GM21576 (cell line): ENCODE data around the gene CSF3R.
"Not testable (repeated sequence)": the region's sequence is repeated elsewhere in the genome, so short reads cannot be mapped to it uniquely, and the experiment has no call there.

ENCODE experiments used
- ATAC-seq: cut with Tn5 transposase; IDR thresholded peaks from one replicate; pipeline ENCODE4 v1.9.1; 2021; ENCODE audit warnings: mild to moderate bottlenecking, moderate library complexity; ENCODE audit not compliant: unreplicated experiment

The CSF3R gene

DNA sequence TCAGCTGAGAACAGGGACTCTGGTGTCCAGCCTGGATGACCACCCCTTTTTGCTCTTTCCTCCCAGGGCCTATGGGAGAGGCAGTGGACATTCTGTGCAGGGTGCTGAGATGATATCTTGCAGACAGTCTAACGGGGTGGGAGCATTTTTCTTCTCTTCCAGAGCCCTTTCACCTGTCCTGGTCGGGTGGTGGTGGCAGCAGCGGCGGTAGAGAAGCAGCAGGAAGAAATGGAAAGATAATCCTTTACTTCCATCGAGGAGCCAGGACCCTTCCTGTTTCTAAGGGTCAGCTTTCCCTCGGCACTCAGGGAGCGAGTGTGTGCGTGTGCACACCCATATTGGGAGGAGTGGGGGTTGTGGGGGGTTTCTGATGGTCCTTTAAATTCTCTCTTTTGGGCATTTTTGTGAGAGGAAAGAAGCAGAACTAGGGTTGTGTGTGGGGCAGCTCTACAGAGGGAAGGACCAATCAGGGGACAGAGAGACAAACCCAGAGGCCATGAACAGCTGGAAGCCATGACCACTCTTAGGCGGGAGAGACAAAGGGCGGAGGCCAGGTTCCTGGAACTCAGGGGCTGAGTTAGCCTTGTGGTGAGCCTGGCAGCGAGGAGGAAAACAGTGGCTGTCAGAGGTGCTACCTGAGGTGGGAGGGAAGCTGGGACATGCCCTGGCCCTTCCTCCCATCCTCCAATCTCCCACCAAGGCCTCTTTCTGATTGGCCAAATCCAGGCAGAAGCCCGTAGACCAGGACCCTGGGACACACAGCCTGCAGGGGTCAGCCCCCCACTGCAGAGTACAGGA, 31.2 kb upstream of the CSF3R start:
- no peak for ATAC-seq

DNA sequence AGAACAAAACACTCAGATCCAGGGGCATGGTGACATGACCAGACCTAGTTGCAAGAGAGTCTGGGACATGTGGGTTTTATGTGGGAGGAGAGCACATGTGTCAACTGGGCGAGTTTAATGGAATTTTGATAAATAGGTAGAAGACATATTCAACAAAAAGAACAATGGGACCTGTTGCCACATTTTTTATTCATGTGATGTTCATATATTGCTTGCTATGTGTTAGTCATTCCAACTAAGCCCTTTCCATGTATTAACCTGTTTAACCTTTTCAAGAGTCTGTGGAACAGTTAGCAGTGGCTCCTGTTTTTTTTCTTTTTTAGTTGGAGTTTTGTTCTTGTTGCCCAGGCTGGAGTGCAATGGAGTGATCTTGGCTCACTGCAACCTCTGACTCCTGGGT, 30.1 kb upstream of the CSF3R start:
- no peak for ATAC-seq

DNA sequence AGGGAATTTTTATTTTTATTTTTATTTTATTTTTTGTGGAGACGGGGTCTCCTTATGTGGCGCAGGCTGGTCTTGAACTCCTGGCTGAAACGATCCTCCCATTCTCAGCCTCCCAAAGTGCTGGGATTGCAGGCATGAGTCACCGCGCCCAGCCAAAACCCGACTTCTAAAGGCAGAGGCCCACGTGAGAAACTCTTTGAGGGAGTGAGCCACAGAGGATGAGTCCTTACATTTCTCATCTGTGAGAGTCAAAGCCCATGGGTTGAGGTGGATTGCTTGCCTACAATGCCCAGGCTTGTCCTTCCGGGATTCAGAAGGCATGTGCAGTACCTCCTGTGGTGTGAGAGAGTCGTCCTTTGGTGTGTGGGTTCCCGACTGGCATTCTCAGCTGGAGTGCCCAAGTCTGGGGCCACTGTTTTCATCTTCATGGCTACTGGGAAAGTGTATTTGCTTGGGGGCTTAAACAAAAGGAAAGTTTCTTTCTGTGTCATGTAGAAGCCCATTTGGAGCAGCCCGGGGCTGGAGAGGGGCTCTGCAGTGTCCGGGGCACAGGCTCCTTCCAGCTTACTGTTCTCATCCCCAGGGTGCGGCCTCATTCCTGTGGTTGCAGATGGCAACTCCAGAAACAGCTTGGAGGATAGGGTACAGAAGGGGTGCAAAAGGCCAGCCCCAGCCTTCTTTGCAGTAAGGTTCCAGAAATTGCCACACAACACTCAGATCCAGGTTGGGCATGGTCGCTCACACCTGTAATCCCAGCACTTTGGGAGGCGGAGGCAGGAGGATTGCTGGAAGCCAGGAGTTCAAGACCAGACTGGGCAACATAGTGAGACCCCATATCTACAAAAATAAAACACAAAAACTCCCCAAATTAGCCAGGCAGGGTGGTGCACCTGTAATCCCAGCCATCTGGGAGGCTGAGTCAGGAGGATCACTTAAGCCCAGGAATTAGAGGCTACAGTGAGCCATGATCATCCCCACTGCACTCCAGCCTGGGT, 29.4 kb upstream of the CSF3R start:
- no peak for ATAC-seq

DNA sequence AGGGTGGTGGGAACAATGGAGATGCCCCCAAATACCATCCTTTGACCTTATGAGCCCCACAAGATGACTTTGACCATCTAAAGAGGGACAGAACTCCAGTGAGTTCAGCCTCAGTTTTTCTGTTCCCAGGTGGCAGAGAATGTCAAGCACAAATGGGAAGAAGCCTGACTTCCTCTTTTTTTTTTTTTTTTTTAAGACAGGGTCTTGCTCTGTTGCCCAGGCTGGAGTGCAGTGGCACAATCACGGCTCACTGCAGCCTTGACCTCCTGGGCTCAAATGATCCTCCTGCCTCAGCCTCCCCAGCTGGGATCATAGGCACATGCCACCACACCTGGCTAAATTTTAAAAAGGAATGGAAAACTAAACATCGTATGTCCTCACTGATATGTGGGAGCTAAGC, 28.5 kb upstream of the CSF3R start:
- not testable (repeated sequence) for ATAC-seq

DNA sequence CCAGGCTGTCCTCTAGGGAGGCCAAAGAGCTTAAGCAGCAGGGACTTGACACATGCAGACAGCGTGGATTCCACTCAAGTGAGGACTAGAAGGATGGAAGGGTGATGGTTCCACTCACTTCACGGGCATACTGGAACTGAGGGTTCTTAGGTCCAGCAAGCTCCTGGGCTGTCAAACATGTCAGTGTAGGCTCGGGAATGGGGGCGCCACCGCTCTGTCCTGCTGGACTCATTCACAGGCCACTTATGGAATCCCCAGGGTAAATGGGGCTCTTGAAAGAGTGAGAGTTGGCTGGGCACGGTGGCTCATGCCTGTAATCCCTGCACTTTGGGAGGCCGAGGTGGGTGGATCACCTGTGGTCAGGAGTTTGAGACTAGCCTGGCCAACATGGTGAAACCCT, 27.7 kb upstream of the CSF3R start:
- ATAC-seq = no peak

DNA sequence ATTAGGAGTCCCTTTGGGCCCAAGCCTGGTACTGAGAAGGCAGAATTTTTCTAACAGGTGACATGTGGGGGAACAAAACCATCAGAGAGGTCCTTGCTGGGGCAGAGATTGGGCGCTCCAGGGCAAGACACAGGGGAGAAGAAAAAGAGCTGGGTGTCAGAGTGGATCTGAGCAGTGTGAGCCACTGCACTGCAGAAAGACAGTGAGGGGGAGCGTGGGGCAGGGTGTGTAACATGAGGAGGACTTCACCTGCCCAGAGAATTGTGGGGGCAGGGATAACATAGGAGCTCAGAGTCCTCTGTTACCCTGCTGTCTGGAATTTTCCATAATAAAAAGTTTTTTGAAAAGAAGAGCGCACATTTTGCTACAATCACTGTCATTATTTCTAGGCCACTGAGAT, 25.5 kb upstream of the CSF3R start:
- ATAC-seq = no peak

DNA sequence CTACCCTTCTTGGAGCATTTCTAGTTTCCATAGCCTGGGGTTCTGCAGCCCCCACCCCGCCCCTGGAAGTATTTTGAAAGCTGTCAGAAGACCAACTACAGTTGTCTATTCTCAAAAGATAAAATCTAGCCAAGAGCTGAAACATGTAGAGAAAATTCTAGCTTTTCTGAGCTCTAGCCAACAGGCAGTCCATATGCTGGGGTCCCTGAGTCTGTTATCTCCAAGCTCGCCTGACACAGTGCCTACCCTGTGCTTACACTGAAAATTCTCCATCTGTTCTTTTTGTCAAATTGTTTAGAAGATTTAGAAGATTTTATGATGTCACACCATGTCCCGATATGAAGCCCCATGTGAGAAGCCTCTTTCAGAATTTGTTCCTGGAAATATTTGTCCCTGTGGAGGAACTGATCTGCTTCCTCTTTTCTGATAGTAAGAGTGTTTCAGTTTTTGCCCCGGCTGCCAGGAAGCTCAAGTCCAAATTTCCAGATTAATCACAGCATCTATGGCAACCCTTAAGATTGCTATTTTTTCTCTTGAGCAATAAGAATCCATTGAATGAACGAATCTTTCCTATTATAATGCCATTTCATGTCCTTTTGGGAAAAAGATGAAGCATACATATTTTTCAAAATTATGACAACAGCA, 23.7 kb upstream of the CSF3R start:
- no peak for ATAC-seq

DNA sequence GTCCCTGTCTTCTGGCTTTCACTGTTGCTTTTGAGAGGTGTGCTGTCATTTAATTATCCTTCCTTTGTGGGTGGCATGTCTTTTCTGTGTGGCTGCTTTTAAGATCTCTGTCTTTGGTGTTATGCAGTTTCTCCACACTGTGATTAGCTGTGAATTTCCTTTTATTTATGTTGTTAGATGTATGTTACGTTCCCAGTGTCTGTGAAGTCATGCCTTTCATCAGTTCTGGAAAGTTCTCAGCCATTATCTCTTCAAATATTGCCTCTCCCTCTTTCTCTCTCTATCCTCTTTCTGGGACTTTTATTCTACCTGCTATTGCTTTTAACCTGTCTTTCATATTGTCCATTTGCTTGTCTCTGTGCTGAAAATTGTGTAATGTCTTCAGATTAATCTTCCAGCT, 21.0 kb upstream of the CSF3R start:
- no peak for ATAC-seq

DNA sequence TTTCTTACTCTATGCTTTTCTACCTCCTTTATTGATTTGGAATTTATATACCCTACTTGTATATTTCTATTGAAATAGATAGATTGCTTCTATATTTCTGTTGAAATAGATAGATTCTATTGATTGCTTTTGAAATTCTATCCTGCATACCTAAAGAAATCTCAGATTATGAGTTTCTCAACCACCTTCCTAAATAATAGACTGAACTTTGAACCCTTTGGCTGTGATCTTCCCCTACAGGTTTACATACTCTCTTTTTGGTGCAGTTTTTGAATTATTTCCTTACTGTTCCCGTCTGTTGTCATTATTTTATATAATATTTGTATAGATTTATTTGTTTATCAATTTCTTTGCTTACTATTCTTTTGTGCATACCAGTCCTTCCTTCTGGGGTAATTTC, 20.4 kb upstream of the CSF3R start:
- ATAC-seq = no peak

DNA sequence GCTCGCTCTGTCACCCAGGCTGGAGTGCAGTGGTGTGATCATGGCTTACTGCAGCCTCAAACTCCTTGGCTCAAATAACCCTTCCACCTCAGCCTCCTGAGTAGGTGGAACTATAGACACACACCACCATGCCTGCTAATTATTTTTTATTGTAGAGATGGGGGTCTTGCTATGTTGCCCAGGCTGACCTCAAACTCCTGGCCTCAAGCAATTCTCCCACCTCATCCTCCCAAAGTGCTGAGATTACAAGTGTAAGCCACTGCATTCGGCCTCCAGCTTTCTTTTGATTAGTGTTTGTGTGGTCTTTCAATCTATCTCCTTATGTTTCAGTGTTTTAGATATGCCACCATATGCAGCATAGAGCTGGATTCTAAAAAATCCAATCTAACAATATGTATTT, 19.9 kb upstream of the CSF3R start:
- no peak for ATAC-seq

DNA sequence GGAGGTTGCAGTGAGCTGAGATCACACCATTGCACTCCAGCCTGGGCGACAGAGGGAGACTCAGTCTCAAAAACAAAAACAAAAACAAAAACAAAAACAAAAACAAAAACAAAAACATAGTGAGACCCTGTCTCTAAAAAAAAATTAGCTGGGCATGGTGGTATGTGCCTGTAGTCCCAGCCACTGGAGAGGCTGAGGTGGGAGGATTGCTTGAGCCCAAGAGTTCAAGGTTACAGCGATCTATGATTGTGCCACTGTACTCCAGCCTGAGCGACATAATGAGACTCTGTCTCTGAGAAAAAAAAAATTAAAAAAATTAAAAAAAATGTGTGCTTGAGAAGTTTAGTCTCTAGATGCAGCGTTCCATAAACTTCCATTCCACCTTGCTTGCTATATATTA, 19.2 kb upstream of the CSF3R start:
- ATAC-seq = not testable (repeated sequence)

DNA sequence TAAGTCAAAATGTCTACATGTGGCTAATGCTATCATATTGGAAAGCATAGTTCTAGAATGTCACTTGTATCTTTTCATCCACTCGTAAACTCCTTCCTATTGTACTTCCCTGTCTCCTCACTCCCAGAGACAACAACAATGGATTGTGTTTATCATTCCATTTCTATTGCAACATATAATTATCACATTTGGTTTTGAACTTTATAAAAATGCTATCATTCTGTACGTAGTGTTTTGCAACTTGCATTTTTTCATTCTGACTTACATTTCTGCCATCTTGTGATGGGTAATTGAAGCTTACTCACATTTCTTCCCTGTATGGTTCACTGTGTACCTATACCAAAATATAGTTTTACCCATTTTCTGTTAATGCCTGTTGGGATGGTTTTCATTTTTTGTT, 14.5 kb upstream of the CSF3R start:
- no peak for ATAC-seq

DNA sequence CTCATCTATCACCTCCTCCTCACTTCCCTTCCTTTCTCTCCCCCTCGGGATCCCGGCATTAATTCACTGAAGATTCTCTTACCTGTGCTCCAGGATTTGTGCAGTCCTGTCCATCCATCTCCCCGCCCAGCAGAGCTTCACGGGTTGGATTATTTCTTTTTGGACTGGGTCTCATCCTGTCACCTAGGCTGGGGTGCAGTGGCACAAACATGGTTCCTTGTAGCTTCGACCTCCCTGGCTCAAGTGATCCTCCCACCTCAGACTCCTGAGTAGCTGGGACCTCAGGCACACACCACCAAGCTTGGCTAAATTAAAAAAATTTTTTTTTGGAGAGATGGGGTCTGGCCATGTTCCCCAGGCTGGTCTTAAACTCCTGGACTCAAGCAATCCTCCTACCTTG, 12.3 kb upstream of the CSF3R start:
- no peak for ATAC-seq

DNA sequence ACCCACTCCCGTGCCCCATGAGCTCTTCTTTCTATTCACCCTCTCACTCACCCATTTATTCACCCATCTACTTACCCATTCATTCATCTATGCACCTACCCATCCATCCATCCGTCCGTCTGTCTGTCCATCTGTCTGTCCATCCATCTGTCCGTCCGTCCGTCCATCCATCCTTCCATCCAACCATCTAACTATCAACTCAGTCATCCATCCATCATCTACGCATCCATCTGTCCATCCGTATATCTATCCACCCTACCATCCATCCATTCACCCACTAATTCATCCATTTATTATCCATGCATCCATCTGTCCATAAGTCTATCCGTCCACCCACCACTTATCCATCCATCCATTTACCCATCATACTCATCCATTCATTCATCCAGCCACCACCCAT, 10.8 kb upstream of the CSF3R start:
- ATAC-seq = no peak

DNA sequence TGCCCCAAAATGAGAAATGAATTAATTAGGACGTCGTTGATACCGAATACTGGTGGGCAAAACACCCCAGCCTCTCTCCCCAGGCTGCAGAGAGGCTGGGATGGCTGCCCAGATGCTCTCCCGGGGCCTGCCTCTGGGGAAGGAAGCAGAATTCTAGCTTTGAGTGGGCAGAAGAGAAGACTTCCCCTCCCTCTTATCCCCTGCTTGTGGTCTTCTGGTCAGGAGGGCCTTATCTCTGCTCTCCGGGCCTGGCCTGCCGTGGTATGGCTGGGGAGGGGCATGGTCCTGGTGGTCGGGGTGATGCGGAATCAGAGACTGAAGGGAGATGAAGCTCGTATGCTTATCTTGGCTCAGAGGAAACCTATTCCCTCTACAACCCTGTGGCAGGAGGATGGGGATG, 9.8 kb upstream of the CSF3R start:
- ATAC-seq = no peak

DNA sequence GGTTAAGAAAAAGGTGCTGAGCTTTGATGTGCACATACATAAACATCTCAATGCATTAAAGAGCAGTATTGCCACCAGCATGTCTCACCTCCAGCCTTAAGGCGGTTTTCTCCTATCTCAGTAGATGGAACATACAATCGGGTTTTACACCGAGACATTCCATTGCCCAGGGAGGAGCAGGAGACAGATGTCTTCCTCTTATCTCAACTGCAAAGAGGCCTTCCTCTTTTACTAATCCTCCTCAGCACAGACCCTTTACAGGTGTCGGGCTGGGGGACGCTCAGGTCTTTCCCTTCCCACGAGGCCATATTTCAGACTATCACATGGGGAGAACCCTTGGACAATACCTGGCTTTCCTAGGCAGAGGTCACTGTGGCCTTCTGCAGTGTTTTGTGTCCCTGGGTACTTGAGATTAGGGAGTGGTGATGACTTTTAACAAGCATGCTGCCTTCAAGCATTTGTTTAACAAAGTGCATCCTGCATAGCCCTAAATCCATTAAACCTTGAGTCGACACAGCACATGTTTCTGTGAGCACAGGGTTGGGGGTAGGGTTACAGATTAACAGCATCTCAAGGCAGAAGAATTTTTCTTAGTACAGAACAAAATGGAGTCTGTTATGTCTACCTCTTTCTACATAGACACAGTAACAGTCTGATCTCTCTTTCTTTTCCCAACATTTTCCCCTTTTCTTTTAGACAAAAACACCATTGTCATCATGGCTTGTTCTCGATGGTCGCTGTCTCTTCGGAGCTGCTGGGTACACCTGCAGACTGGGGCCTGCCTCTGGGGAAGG, 6.7 kb upstream of the CSF3R start:
- ATAC-seq = not testable (repeated sequence)

DNA sequence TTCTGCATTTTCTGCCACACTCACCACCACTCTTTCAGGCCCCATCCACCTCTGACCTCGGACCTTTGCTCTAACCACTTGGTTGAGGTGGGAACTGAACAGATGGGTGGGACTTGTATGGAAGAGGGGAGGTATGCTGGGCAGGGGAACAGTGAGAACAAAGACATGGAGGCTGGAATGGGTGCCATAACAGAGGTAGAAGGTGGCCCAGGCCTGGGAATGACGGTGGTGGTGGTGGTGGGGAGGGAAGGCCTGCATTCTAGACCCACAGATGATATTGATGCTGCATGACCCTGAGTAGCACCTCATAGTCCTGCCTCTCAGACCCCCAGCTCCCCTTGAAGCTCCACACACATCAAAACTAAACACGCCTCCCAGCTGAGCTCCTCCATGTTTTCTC, 5.2 kb upstream of the CSF3R start:
- no peak for ATAC-seq

DNA sequence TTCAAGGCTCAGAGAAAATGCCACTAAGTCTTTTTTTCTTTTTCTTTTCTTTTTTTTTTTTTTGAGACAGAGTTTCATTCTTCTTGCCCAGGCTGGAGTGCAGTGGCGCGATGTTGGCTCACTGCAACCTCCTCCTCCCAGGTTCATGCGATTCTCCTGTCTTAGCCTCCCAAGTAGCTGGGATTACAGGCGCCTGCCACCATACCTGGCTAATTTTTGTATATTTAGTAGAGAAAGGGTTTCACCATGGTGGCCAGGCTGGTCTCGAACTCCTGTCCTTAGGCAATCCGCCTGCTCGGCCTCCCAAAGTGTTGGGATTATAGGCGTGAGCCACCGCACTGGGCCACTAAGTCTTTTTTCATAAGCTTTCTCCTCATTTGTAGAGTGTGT, 4.6 kb upstream of the CSF3R start:
- ATAC-seq = not testable (repeated sequence)

DNA sequence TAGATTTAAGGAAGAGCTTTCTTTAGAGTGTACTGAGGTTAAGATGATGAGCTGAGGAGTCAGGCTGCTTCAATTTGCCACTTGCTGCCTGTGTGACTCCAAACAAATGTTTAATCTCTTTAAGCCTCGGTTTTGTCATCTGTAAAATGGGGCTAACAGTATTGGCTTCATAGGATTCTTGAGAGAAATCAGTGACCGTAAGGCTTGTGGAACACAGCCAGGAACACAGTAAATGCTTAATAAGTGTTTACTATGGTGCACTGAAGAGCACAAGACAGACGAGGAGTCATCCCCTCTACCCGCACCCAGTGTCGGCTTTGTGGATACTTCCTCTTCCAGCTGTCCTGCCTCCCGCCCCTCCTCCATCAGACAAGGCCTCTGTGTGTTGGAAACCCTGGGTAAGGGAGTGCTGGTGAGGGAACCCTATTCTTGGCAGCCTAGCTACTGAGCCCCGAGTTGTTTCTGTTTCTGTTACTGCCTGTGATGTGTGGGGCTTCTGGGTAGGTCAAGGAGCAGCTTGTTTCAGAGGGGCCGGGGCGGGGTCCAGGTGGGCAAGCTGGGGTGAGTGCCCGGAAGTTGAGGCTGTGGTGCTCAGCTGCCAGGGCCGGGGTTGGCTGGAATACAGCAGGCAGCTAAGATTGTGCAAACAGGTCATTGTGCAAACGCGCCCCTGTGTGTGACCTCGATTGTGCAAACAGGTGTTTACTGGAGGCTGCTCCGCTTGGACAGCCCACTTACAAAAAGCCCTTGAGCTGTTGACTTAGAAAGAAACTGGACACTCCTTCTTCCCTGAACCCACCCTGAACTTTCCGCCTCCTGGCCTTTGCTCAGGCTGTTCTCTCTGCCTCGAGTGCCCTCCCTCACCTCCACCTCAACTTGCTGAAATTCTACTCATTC, 4.0 kb upstream of the CSF3R start:
- ATAC-seq = no peak

DNA sequence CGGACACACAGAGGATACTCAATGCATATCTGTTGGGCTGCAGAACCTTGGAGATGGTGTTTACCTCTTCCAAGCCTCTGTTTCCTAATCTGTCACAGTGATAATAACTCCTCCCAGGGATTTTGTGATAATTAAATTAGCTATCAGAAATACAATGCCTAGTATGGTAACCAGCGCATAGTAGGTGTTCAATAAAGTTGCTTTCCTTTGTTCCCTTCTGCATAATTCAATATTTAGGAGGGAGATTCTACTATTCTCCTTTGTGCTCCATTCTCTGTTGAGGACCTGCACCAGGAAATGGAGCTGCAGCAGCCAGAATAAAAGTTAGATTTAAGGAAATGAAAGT, 3.4 kb upstream of the CSF3R start:
- no peak for ATAC-seq
